ENCODE results near the gene HAVCR2. TPM values are rescaled to one million over a fixed set of nuclear protein-coding genes. Genes with fewer than 3 reads are reported as not detected.

Gene HAVCR2
- total and polyA plus RNA-seq, 2 of the 13 experiments (the other 11 are each of a cell fraction or from before 2014, with no cell fraction given) = 0.07 to 0.16 TPM

- TF ChIP-seq PAXIP1 (CRISPR knock-in tag; conservative IDR thresholded peaks at IDR 0.05) (peak; percentile 55), TCF7L2 (IDR thresholded peaks at IDR 0.05; ENCODE audit: low read depth, low read length) (no peak), MED1 (CRISPR knock-in tag; IDR thresholded peaks at IDR 0.05) (peak; percentile 89), CREB1 (IDR thresholded peaks at IDR 0.05) (no peak), CREB1 (CRISPR knock-in tag; IDR thresholded peaks at IDR 0.05) (peak; percentile 34; the same call in 1 of the 2 replicates), ETV5 (CRISPR knock-in tag; IDR thresholded peaks at IDR 0.05; ENCODE audit: borderline replicate concordance) (peak; percentile 73; the same call in 1 of the 2 replicates), REST (IDR thresholded peaks at IDR 0.05; ENCODE audit: borderline replicate concordance in 1 of 2, low read depth in 1 of 2, low read length in 2 of 2) (no peak), HNF1A (IDR thresholded peaks at IDR 0.05; ENCODE audit: low read depth) (peak; percentile 87), HNF1A (CRISPR knock-in tag; IDR thresholded peaks at IDR 0.05; ENCODE audit: borderline replicate concordance) (no peak), POLR2AphosphoS2 (IDR thresholded peaks at IDR 0.05; ENCODE audit: low read depth, low read length) (no peak), MEIS1 (CRISPR knock-in tag; IDR thresholded peaks at IDR 0.05; ENCODE audit: borderline replicate concordance) (no peak), HOMEZ (CRISPR knock-in tag; IDR thresholded peaks at IDR 0.05; ENCODE audit: low read depth) (0 out of 2 replicates have a peak, but pooled peaks have one; percentile 22), KDM6A (CRISPR knock-in tag; IDR thresholded peaks at IDR 0.05; ENCODE audit: low read depth) (no peak), RFXAP (CRISPR knock-in tag; IDR thresholded peaks at IDR 0.05; ENCODE audit: borderline replicate concordance) (no peak), SOX13 (IDR thresholded peaks at IDR 0.05) (no peak), SOX13 (CRISPR knock-in tag; conservative IDR thresholded peaks at IDR 0.05 in 1 of 2, IDR thresholded peaks at IDR 0.05 in 1 of 2) (peak in 1 of 2 experiments; percentile 41; a peak in 1 of 4 replicates), STAT5B (CRISPR knock-in tag; IDR thresholded peaks at IDR 0.05) (no peak), RARA (CRISPR knock-in tag; IDR thresholded peaks at IDR 0.05) (peak; percentile 82)
These were observed 59.2 kb downstream of the HAVCR2 start (continued) for GRCh38 chr5:157049605-157050004.

Data from HepG2 (cell line).